HG03139 (cell line): ENCODE data around the gene BNIP3.
"Not testable (repeated sequence)": the region's sequence is repeated elsewhere in the genome, so short reads cannot be mapped to it uniquely, and the experiment has no call there.

Experiments used
- ATAC-seq: cut with Tn5 transposase; IDR thresholded peaks from one replicate; pipeline ENCODE4 v1.9.1; 2021; ENCODE audit not compliant: unreplicated experiment

BNIP3 gene

GRCh38 chr10:131933016-131933695 is 48.6 kb downstream of the BNIP3 start:
- ATAC-seq: no peak

DNA sequence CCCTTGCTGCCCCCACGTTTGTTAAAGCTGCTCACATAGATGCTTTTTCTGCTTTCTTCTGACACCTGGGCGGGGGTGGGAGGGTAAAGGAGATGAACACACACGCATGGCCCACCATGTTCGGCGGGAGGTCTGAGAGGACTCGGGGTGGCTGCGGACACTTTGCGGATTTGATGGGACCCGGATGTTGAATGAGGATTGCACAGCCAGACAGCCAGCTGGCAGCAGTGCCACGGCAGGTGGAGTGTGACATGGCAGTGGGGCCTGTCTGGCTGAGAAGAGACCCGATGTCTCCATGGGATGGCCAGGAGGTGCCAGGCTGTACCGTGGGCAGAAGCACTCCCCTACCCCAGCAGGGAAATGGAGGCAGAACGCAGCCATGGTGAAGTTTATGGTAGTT is 49.7 kb downstream of the BNIP3 start:
- no peak for ATAC-seq

GRCh38 chr10:131930586-131931330 is 51.0 kb downstream of the BNIP3 start:
- no peak for ATAC-seq

DNA sequence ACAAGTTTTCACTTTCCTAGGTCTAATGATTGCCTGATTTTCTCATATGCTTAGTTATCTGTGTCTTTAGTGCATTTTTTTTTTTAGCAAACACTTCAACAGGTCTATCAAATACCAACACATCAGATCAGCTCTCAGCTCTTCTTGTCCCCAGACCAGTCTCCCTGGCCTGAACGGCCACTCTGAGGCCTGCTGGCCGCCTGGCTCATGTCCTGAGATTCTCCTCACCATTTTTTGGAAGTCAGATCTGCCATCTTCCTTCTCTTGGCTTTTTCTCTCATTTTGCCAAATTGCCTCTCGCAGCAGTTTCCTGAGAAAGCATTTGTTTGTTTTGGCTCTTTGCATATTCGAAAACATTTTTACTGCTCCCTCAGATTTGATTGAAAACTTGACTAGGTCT is 51.6 kb downstream of the BNIP3 start:
- ATAC-seq: no peak

DNA sequence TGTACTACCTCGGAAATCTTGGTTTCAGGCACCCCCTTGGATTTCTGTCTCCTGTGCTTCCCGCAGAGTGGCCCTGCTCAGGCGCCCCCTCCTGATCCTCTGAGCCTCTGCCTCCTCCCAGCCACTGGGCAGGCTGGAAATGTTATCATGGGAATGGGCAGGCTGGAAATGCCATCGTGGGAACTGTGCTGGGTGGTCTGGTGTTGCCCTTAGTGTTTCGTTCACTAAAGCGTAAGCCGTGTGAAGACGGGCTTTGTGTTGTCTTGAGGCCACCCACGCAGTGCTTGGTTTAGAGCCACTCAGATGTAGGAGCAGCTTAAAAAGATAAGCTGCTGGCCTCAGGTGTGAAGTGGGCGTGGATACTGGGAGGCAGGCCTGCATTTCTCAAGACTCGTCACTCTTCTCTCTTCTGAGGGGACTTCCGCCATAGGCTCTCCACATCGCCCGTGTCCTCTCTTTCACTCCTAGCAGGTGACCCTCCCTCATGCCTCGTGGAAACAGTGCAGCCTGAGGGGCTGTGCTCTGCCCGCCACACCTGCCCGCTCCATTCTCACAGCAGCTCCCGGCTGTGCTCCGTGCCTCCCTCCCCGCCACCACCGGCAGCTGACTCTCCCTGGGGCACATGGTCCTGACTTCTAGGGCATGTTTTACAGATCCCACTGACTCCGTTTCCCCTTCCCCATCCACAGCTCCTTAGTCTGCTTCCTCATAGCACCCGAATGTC is 52.4 kb downstream of the BNIP3 start:
- ATAC-seq: no peak

DNA sequence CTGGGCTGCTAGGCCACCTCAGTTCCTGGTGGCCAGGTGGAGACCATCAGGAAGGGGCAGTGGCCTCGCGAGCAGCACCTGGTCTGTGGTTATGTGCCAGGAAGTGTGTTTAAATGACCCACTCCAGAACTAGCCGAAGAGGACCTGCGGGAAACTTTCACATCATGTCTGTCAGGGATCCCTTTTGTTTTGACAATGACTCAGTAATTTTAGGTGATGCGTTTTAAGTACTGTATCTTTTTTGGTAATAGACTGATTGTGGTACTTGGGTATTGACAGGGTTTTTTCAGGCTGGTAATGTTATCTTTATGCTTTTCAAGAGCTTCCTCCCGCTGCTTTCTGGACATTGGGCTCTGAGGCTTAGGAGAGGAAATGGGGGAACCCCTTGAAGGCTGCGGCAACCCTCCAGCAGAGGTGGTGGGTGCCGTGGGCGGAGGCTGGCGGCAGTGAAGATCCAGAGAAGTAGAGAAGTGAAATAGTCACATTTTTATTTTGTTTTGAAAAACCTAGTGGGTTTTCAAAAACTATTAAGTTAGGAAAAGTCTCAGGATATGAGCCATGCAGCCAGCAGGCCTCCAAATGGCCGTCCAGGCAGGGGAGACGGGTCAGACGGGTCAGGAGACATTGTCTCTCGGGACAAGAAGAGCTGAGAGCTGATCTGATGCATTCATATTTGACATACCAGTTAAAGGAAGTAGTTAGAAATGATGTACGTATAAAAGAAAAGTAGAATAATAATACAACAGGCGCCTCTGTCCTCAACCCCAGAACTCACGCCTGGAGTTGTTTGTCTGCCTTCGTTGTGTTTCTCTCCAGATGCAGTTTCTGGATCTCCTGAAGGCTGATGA is 53.3 kb downstream of the BNIP3 start:
- ATAC-seq: peak; percentile 66

- no peak for ATAC-seq
Measured at GRCh38 chr10:131926743-131927595, 54.8 kb downstream of the BNIP3 start.

DNA sequence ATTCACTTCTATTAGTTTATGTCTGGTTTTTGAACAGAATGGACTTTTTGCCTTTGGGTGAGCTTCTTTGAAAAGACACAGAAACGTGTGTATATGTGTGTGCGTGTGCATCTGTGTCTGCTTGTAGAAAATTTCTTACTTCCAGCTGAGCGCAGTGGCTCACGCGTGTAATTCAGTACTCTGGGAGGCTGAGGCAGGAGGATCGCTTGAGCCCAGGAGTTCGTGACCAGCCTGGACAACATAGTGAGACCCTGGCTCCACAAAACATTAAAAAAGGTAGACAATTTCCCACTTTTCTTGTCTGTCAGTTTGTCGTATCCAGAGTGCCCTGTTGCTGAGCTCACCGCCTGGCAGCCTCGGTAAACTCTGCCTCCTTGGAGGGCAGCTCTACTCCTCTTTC is 55.5 kb downstream of the BNIP3 start:
- ATAC-seq: no peak

DNA sequence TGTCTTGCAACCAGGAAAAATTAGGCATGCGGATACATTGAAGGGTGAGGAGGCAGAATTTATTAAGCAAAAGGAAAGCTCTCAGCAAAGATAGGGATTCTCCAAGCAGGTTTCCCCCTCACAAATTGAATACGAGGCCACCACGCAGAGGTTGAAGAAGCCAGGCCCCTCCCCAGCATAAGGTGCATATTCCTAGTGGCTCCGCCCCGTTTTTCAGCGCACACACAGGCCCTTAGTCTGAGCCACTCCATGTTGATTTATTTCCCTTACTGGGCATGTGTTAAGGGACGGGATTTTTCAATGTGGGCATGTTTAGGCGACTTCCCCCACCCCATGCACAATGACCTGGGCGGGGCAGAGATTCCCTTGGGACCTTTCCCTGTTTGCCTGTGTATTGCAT is 56.0 kb downstream of the BNIP3 start:
- no peak for ATAC-seq

DNA sequence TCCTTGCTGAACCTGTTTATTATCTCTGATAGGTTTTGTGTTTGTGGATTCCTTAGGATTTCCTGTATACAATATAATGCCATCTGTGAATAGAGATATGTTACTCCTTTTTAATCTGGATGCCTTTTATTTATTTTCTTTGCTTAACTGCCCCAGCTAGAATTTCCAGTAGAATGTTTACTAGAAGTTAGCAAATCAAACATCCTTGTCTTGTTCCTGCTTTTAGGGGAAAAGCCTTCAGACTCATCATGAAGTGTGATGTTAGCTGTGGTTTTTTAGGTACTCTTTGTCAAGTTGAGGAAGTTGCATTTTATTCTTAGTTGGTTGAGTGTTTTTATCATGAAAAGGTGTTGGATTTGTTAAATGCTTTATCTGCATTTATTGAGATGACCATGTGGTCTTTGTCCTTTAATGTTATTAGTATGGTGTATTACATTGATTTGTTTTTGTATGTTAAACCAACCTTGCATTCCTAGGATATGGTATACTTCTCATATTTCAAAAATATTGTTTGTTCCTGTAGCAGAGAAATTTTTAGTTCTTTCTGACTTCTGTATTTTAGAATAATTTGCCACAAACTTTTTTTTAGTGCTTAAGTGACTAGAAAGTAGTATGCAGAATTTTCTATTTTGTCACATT is 56.6 kb downstream of the BNIP3 start:
- ATAC-seq: no peak

GRCh38 chr10:131923038-131923756 is 58.5 kb downstream of the BNIP3 start:
- ATAC-seq: no peak

- ATAC-seq: no peak
Measured at GRCh38 chr10:131921184-131921583, 60.5 kb downstream of the BNIP3 start.

DNA sequence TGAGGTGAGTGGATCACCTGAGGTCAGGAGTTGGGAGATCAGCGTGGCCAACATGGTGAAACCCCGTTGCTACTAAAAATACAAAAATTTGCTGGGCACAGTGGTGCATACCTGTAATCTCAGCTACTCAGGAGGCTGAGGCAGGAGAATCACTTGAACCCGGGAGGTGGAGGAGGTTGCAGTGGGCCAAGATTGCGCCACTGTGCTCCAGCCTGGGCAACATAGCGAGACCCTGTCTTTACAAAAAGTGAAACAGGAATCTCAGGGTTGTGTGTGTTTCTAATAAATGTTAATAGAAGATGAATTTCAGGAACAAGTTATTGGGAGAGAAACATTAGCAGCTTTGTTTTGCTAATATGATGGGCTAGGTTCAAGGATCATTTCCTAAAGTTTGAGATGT is 61.0 kb downstream of the BNIP3 start:
- ATAC-seq: no peak

DNA sequence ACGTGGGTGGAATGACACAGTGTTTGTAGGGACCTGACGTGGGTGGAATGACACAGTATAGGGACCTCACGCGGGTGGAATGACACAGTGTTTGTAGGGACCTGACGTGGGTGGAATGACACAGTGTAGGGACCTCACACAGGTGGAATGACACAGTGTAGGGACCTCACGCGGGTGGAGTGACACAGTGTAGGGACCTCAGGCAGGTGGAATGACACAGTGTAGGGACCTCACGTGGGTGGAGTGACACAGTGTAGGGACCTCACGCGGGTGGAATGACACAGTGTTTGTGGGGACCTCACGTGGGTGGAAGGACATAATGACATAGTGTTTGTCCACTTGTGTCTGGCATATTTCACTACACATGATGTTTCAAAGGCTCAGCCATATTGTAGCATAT is 61.6 kb downstream of the BNIP3 start:
- no peak for ATAC-seq

DNA sequence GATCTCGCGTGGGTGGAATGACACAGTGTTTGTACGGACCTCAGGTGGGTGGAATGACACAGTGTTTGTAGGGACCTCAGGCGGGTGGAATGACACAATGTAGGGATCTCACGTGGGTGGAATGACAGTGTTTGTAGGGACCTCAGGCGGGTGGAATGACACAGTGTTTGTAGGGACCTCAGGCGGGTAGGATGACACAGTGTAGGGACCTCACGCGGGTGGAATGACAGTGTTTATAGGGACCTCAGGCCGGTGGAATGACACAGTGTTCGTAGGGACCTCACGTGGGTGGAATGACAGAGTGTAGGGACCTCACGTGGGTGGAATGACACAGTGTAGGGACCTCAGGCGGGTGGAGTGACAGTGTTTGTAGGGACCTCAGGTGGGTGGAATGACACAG is 62.3 kb downstream of the BNIP3 start:
- ATAC-seq: not testable (repeated sequence)
